Measurements from ENCODE around the gene RPS6KA2.

- TF ChIP-seq CTCF (conservative IDR thresholded peaks at IDR 0.05) = no peak
- TF ChIP-seq EZH2 (IDR thresholded peaks at IDR 0.05; ENCODE audit: low read depth) = no peak
These were observed 136.2 kb downstream of the RPS6KA2 start for GRCh38 chr6:166490671-166491500.
